T-helper 9 cell (primary cell): ENCODE results near the gene FOXP4.

Experiments
- DNase-seq: peaks from one replicate; pipeline ENCODE4 v3.0.0-alpha.2; 2020
- total RNA-seq, 2 donors: gene quantifications; one replicate each; lab custom pipeline; 2026; lab: John Stamatoyannopoulos, UW

The FOXP4 gene, protein sequence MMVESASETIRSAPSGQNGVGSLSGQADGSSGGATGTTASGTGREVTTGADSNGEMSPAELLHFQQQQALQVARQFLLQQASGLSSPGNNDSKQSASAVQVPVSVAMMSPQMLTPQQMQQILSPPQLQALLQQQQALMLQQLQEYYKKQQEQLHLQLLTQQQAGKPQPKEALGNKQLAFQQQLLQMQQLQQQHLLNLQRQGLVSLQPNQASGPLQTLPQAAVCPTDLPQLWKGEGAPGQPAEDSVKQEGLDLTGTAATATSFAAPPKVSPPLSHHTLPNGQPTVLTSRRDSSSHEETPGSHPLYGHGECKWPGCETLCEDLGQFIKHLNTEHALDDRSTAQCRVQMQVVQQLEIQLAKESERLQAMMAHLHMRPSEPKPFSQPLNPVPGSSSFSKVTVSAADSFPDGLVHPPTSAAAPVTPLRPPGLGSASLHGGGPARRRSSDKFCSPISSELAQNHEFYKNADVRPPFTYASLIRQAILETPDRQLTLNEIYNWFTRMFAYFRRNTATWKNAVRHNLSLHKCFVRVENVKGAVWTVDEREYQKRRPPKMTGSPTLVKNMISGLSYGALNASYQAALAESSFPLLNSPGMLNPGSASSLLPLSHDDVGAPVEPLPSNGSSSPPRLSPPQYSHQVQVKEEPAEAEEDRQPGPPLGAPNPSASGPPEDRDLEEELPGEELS
- total RNA-seq, result 4.3 to 12.8 reads per million in 2 donors

GRCh38 chr6:41545703-41546474, at the start of gene FOXP4:
TSS of gene FOXP4 (plus strand) at chr6:41546381. CDS start at chr6:41565761, 19,380 bp downstream.
- DNase-seq, result peak; percentile 69

DNA sequence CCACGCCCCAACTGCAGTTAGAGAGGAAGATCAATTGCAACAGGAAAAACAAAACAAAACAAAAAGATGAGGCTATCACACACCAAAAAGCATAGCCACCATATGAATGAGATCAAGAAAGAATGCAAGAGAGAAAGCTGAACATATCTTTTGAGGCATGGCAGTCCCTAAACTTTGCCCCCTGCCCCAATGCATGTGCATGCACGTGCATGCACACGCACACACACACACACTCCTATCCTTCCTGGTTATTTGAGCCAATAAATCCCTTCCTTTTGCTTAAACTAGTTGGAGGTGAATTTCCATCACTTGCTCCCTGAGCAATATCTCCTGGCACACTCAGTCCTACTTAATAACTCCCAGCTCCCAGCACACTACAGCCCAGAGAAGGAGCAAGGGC, 48.6 kb upstream of the FOXP4 start:
- DNase-seq, result no peak

DNA sequence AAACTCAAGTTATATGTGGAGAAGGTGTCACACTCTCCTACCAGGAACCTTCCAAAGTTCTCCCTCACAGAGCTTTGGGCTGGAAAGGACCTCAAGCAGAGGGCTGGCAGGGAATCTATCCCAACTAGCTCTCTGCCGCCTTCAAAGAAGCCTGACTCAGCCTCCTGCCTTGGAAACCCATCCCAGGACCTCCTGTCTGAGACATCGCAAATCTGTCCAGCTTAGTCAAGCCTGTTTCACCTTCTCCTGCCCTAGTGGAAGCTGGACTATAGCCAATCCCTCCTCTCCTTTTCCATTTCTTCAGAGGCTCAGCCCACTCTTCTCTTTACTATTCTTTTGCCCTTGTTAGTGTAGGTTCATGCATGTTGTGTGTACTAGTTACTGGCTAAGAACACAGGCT, 48.2 kb upstream of the FOXP4 start:
- no peak for DNase-seq

GRCh38 chr6:41498968-41499599, 47.1 kb upstream of the FOXP4 start:
- DNase-seq, result no peak

DNA sequence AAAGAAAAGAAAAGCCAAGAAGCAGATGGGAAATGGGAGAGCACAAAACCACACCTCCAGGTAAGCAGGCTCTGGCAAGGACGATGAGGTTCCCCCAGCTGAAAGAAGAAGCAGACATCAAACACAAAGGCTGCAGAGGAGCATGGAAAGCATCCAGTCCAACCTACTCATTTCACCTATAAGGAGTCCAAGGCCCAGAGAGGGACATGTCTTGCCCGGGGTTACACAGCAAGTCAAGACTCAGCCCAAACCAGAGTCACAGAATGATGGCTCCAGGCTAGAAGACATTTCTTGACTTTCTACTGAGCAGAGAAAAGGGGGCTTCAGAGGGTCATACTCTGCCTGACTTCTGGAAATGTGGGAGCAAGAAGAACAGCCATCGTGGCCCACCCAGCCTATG, 45.6 kb upstream of the FOXP4 start:
- DNase-seq, result no peak

GRCh38 chr6:41502566-41502916, 43.6 kb upstream of the FOXP4 start:
- no peak for DNase-seq

GRCh38 chr6:41502917-41503671, 43.1 kb upstream of the FOXP4 start:
- DNase-seq, result no peak

GRCh38 chr6:41503827-41504465, 42.2 kb upstream of the FOXP4 start:
- no peak for DNase-seq

GRCh38 chr6:41504466-41505121, 41.6 kb upstream of the FOXP4 start:
- DNase-seq, result no peak

DNA sequence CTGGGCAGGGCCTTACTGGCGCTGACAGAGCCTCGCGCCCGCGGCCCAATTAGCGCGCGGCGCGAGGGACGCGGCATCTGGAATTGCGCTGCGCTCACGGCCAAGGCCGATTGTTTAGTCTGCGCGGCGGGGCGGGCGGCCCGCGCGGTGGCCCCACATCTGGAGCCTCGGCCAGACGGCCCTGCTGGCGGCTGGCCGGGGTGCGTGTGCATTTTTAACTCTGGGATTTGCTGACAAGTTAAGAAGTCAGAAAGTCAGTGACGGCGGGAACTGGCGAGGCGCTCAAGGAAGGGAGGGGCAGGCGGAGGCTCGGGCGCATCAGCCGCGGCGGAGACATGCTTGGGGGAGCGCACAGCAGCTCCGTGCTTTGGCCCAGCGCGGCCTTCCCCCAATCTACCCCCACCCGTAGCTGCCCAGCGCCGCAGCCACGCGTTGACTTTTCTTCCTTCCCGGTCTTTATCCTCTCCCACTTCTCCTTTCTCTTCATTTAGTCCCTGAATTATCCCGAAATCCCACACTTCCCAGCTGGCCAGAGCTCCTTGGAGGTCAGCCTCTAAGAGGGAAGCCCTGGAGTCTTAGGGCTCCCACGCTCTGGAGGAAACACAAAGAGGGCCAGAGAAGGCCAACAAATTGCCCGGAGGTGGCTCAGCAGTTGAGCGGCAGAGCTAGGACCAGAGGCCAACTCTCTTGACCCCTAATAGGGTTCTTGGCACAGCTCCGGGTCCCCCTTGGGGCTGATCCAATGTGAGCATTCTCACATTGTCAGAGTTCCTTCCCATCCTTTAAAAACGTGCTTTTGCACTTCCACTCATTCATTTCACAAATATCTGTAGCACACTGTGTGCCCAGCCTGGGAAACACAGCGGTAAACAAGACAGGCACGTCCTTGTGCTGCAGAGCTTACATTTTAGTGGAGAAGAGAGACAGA, 40.8 kb upstream of the FOXP4 start:
- DNase-seq, result no peak

GRCh38 chr6:41508479-41508878, 37.7 kb upstream of the FOXP4 start:
- no peak for DNase-seq

DNA sequence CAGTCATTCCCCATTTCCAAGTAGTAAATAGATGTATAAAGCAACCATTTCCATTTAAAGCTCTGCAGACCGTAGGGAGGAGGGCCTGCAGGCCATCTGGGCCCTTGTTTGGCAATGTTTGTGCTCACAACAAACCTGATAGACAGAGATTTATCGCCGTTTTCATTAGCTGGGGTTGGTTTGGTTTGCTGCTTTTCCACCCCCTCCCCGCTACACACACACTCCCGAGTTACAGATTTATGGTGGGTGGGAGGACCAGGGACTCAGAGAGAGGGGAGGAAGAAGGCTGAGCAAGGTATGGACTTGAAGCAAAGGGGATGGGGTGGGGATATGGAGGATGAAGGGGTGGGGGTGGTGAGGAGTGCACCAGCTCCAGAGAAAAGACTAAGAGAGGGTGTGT, 36.6 kb upstream of the FOXP4 start:
- DNase-seq, result no peak

DNA sequence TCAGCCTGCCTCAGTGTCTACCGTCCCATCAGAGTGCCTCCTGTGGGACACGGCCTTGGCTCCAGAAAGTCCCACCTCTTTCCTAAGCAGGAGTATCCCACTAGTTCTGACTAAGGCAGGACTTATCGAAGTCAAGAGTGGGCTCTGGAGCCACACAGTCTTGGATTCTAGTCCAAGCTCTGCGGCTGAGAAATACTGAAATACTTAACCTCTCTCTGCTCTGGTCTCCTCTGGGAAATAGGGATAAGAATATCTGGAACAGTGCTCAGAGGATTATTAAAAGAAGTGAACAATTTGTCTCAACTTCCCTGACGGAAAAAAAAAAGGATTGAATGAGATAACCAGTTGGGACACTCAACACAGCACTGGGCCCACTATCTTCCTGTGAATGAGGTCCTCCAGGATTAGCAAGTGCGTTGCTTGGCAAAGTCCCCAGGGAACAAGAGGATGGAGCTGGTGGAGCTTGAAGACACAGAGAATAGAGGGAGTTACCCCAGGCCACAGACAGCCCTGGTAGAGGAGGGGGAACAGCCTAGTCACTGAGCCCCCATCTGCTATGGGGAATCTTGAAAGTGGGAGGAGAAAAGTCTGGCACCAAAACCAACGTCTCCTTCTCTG, 34.6 kb upstream of the FOXP4 start:
- no peak for DNase-seq

GRCh38 chr6:41512146-41512701, 34.0 kb upstream of the FOXP4 start:
- no peak for DNase-seq

GRCh38 chr6:41515995-41516394, 30.2 kb upstream of the FOXP4 start:
- no peak for DNase-seq

GRCh38 chr6:41518118-41518517, 28.1 kb upstream of the FOXP4 start:
- no peak for DNase-seq

GRCh38 chr6:41519305-41519744, 26.9 kb upstream of the FOXP4 start:
- no peak for DNase-seq

- no peak for DNase-seq
Measured at GRCh38 chr6:41519745-41520699, 26.2 kb upstream of the FOXP4 start.
